ENCODE data around the gene DGCR8.
"Not testable (repeated sequence)": the region's sequence is repeated elsewhere in the genome, so short reads cannot be mapped to it uniquely, and the experiment has no call there.

The DGCR8 gene

DNA sequence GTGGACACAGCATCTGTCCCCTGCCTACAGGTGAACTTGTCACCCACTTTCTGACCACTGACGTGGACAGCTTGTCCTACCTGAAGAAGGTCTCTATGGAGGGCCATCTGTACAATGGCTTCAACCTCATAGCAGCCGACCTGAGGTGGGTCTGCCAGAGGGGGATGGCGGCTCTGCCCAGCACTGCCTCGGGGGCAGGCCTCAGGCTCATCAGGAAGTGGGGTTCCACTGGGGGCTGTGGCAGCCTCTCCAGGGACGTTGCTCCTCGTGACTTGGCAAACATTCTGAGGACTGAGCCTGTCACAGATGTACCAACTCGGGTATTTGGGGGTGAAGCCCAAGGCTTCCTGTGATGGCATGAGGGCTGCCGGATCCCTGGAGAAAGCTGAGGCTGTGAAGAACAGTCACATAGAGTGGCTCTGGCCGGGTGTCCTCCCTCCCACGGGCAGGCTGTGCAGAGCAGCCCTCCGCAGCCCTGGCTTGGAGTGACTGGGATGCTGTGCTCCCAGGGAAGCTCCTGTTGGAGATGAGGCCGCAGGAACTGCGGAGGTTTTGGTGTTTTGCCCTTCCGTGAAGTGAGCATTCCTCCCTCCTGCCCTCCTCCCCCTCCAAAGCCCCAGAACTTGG is 26.5 kb upstream of the DGCR8 start:
- no peak for DNase-seq

- DNase-seq, result no peak
These were observed 26.0 kb upstream of the DGCR8 start for GRCh38 chr22:20054034-20054427.

DNA sequence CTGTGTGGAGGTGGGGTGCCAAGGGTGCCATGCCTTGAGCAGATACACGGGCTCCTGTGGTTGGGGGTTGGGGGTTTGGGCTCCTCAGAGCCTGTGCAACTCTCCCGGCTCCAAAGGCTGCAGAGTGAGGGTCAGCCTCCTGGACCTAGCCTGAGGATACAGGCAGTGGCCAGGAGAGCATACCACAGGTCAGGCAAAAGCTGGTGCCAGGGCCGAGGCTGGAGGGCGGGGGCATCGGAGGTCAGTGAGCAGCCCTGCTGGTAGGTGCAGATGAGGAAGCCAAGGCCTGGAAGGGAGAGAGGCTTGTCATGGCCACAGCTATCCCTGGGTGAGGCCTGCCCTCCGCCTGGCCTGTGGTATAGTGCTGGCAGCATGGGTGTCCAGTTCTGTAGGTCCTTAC is 25.6 kb upstream of the DGCR8 start:
- no peak for DNase-seq

GRCh38 chr22:20055144-20055543 is 24.9 kb upstream of the DGCR8 start:
- no peak for DNase-seq

DNA sequence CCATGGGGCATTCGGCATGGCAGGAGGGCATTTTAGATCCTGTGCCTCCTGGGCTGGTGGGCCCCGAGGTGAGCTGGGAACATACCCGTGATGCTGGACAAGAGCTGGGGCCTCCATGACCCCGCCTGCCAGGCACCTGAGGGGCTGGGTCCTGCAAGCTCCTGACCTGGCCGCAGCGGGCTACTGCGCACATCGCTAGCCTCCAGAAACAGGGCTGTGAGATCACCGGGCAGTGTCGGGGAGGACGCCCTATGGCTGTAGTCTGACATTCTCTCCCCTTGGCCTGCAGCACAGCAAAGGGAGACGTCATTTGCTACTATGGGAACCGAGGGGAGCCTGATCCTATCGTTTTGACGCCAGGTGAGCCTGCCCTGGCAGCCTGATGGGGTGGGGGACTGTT is 24.4 kb upstream of the DGCR8 start:
- DNase-seq, result no peak

GRCh38 chr22:20056161-20056560 is 23.9 kb upstream of the DGCR8 start:
- DNase-seq, result no peak

- no peak for DNase-seq
These were observed 23.2 kb upstream of the DGCR8 start for GRCh38 chr22:20056696-20057386.

DNA sequence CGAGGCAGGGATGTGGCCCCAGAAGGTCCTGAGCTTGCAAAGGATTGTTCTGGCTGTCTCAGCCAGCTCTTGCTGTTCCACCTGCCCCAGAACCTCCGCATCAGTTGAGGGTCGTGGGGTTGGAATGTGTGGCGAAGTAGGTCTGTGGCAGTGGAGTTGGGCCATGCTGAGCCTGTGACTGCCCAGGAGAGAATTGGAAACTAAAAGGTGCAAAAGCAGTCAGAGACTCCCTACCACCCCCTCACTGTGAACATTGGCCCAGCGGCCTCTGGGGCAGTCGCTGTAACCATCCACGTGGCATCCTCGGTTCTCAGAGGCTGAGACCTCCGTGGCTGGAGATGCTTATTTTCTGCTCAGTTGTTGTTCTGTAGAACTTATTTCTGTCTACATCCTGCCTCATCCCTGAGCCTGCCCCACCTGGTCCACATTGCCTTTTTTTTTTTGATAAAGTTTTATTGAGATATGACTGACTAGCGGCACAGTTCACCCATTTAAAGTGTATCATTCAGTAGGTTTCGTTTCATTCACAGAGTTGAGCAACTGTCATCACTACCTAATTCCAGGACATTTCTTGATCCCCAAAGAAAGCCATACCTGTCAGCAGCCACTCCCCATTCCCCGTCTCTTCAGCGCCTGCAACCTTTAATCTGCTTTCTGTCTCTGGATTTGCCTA is 22.3 kb upstream of the DGCR8 start:
- DNase-seq, result no peak

- no peak for DNase-seq
These were observed 20.9 kb upstream of the DGCR8 start for GRCh38 chr22:20058989-20059770.

DNA sequence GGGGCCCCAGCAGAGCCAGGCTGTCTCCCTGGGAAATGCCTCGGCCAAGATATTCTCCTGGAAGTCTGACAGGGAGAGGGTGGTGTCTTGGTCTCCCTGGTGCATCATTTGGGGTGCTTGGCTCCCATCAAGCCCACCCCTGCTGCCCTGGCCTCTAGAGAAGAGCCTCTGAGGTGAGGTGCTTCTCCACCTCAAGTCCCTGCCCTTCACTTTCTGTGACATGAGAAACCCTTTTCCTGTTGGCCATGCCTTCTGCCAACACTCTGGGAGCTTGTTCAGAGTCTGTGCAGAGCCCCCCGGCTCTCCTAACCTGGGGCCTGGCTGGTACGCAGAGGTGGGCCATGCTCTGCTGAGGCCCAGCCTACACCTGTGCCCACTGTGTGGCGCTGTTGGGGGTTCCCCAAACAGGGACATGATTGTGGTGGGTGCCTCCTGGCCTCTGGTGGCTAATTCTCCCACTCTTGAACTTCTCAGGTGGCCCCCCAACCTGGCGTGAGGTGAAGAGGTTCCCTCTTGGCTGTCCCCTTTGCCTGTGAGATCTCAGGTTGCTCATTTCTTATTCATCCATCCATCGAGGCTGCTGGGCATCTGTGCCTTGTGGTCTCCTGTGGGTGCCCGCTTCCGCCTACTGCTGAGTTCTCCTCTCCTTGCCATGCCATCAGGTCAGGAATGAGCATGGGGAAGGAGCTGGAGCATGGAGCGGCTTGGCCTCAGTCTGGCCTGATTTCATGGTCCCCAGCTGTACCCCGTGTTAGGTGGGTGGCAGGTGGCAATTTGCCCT is 19.2 kb upstream of the DGCR8 start:
- DNase-seq, result no peak

DNA sequence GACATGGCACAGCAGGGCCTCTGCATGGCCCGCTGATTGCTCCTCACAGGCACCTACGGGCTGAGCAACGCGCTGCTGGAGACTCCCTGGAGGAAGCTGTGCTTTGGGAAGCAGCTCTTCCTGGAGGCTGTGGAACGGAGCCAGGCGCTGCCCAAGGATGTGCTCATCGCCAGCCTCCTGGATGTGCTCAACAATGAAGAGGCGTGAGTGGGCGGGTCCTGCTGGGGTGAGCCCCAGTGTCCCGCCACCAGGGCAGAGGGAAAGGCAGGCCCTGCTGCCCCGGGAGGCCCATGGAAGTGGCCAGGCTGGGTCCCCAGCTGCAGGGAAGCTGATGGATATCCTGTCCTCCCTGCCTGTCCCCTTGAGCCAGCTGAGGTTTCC is 18.6 kb upstream of the DGCR8 start:
- DNase-seq, result no peak

DNA sequence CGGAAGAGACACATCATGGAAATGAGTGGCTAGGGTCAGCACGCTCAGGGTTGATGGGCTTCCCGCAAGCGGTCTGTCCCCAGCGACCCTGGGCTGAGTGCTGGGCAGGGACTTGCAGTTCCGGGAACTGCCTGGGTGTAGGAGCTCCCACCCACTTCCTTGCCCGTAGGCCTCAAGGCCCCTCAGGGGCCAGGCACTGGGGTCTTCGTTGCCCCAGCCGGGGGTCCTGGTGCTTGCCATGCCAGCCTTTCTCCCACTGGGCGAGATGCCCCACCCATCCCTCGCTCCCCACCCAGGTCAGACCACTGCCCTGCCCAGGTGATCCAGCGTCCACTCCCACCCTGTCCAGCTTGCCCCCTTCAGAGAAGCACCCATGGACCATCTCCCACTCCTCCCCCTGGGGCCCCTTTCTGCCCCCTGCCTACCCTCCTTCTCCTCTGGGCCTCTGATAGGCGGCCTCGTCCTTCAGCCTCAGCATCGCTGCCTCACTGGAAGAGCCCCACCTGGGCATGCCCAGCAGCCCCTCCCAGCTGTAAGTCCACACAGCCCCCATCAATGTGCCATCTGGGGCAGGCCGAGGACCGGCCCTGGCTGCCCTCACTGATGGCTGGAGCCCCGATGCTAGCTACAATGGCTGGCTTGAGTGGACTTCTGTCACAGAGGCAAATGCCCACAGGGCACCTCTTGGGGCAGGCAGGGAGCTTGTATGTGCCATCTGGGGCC is 17.8 kb upstream of the DGCR8 start:
- DNase-seq, result no peak

- no peak for DNase-seq
These were observed 17.3 kb upstream of the DGCR8 start for GRCh38 chr22:20062766-20063083.

GRCh38 chr22:20063271-20064139 is 16.5 kb upstream of the DGCR8 start:
- DNase-seq, result no peak

DNA sequence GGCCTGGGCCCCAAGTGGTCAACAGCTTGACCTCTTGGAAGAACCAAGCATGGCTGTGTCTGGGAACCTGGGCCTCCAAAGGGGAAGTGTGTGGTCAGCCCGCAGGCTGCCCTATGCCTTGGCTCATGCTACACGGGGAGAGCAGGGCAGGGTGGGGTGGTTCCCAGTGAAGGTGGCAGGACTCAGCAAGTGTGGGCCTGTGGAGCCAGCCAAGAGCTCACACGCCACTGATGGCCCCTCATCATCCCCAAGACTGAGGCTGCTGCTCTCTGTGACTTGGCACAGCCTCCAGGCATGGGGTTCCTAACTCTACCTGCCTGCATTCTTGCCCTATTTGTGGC is 15.9 kb upstream of the DGCR8 start:
- DNase-seq, result no peak

- DNase-seq, result no peak
These were observed 15.3 kb upstream of the DGCR8 start for GRCh38 chr22:20064545-20065262.

DNA sequence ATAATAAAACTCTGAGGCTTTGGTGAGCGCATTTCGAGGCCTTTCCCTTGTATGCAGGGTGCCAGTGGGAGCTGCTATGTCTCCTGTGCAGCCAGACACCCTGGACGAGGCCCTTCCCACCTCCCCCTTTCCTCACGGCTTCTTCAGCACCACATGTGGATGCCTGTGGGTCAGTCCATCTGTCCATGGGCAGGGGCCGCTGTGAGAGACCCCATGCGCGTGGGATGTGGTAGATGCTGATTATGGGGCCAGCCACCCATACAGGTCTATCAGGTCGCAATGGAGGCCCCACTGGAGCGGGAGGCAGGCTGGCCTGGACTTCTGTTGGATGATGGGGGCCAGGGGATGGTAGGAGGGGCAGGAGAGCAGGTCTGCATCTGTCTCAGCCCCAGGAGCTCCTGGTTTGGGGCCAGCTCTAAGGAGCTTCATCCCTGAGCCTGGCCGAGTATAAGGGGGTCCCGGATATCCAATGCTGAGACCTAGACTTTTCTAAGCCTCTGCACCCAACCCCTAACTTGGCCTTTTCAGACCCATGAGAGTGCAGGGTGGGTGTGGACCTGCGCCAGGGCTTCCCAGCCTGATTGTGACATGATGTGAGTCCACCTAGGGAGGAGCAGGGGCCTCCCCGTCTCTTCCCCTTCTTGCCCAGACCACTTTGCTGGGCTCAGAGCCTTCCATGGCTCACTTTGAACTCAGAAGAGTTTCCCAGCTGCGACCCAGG is 14.0 kb upstream of the DGCR8 start:
- no peak for DNase-seq

DNA sequence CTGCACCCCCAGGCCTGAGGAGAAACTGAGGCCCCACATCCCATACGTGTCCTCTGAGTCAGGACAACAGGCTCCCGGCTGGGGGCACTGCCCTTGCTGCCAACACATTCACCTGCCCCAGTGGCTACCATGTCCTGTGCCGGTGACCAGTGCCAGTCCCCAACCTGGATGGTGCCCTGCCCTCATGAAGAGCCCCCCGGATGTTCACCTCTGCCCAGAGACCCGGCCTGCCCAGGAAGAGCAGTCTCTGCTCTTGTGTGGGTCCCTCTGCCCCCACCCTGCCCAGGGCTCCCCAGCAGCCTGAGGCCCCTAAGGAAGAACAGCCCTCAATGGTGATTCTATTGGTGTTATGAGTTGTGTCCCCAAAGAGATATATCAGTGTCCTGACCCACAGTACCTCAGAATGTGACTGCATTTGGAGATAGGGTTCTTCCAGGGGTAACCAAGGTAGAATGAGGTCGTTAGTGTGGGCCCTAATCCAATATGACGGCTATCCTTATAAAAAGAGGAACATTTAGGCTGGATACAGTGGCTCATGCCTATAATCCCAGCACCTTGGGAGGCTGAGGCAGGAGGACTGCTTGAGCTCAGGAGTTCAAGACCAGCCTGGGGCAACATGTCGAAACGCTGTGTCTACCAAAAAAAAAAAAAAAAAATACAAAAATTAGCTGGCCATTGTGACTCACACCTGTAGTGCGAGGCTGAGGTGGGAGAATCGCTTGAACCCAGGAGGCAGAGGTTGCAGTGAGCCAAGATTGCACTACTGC is 13.2 kb upstream of the DGCR8 start:
- no peak for DNase-seq

DNA sequence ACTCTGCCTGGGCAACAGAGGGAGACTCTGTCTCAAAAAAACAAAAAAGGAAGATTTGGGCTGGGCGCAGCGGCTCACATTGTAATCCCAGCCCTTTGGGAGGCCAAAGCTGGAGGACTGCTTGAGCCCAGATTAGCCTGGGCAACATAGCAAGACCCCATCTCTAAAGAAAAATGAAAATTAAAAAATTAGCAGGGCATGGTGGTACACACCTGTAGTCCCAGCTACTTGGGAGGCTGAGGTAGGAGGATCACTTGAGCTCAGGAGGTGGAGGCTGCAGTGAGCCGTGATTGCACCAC is 12.7 kb upstream of the DGCR8 start:
- not testable (repeated sequence) for DNase-seq

Measured in DMS79 (cell line).